AG10803 (cell line): Measurements from ENCODE around the gene HOXB1.

Experiments used
- DNase-seq: peaks from one replicate; pipeline ENCODE4 v3.0.0; 2010; ENCODE audit warnings: low read depth
- H3K4me3 ChIP-seq: 2 replicates; pipeline ENCODE4 v1.5.1; 2011; ENCODE audit warnings: mild to moderate bottlenecking, low read length, control low read depth
- CTCF ChIP-seq: conservative IDR thresholded peaks from 2 replicates; pipeline ENCODE4 v1.5.1; 2011; ENCODE audit warnings: mild to moderate bottlenecking, low read length, control low read depth, inconsistent platforms

HOXB1 gene

DNA sequence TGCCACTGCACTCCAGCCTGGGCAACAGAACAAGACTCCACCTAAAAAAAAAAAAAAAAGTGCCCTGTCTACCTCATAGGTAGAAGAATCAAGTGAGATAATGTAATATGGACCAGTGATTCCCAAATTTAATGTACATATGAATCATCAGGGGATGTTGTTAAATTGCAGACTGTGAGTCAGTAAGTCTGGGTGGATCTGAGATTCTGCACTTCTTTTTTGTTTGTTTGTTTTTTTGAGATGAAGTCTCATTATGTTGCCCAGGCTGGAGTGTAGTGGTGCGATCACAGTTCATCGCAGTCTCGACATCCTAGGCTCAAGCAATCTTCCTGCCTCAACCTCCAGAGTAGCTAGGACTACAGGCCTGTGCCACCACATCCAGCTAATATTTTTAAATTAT, 31.6 kb downstream of the HOXB1 start:
- no peak for TF ChIP-seq CTCF
- H3K4me3 ChIP-seq = no peak overlapping the region
- DNase-seq = no peak

- no peak for TF ChIP-seq CTCF
- H3K4me3 ChIP-seq = no peak overlapping the region
- DNase-seq = no peak
These were observed 32.5 kb downstream of the HOXB1 start for GRCh38 chr17:48498164-48498850.

- no peak for TF ChIP-seq CTCF
- no peak overlapping the region for H3K4me3 ChIP-seq
- DNase-seq = peak; percentile 68
These were observed 33.7 kb downstream of the HOXB1 start for GRCh38 chr17:48497103-48497502.

- DNase-seq = peak; percentile 69
- no peak for TF ChIP-seq CTCF
- H3K4me3 ChIP-seq = no peak overlapping the region
These were observed 36.5 kb downstream of the HOXB1 start for GRCh38 chr17:48494335-48494734.

GRCh38 chr17:48492401-48493298, 38.2 kb downstream of the HOXB1 start:
- peak overlapping the region; percentile 54 for H3K4me3 ChIP-seq
- DNase-seq = peak; percentile 68
- peak; percentile 67 for TF ChIP-seq CTCF

DNA sequence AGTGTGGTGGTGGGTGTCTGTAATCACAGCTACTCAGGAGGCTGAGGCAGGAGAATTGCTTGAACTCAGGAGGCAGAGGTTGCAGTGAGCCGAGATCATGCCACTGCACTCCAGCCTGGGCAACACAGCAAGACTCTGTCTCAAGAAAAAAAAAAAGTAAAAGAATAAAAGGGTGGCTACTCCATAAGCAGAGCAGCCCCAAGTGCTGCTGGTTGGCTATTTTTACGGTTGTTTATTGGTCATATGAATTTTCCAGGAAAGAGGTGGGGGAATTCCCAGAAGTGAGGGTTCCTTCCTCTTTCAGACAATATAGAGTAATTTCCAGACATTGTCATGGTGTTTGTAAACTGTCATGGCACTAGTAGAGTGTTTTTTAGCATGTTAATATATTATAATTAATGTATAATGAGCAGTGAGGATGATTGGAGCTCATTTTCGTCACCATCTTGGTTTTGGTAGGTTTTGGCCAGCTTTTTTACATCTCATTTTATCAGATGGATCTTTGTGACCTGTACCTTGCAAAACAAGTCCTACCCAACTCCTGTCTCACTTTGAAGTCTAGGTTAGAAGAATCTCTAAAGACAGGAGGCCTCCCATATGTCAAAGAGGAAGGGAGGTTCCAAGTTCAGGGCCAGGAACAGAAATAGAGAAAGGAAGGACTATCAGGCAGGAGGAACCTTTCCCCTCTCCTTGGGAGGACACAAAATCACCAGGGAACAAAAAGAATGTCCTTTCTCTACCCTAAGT, 39.1 kb downstream of the HOXB1 start:
- no peak for TF ChIP-seq CTCF
- DNase-seq = no peak
- H3K4me3 ChIP-seq = no peak overlapping the region
